IPS-NIHi7 (cell line): ENCODE measurements around the gene GALR2.

ENCODE experiments used
- DNase-seq: peaks from one replicate; pipeline ENCODE4 v3.0.0; 2012; ENCODE audit warnings: mixed read lengths; ENCODE audit errors: extremely low spot score

Gene GALR2

DNA sequence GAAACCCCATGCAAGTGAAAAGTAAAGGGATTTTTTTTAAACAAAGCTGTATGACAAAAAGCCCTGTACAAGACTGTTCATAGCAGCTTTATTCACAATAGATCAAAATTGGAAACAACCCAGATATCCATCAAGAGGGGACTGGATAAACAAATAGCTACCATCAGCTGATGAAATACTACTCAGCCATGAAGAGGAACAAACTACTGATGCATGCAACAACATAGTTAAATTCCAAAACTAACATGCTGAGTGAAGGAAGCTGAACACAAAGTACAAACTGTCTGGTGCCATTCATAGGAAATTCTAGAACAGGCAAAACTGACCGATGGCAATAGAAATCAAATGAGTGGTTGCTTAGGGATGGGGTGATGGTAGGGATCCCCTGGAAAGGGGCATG lies 51.3 kb downstream of the GALR2 start:
- DNase-seq: no peak
